Bone marrow (tissue), 2 donors: ENCODE results near the gene CRTC1.

ENCODE experiments used
- DNase-seq, 2 donors: peaks; one replicate each; lab custom pipeline; 2025; lab: John Stamatoyannopoulos, UW

The CRTC1 gene

DNA sequence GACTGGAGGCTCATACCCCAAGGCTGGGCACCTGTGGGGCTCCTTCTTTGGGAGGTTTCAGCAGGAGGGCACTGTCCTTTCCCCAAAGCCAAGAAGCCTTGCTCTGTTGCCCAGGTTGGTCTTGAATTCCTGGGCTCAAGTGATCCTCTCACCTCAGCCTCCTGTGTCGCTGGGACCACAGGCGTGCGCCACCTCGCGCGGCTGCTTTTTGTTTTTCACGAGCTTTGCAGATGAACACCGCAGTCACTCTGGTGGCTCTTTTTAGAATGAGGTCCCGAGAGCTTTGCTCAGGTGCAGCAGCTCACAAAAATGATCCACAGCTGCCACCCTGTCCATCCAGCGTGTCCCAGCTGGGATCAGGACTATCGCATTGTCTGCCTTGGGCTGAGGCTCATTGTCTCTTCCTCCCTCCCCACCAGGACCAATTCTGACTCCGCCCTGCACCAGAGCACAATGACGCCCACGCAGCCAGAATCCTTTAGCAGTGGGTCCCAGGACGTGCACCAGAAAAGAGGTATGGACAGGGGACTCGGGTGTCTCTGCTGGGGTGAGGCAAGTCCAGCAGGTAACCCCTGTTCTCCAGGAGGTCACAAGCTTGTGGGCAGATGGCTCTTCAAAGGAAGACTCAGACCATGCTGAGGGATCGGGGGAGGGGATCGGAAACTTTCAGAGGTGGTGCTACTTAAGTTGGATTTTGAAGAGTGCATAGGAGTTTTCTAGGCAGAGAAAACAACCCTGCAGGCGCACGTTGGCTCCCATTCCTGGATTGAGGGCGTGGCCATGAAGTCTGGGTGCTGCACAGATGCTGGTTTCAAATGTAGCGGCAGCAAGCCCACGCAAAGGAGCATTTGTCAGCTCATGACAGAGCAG lies 66.1 kb downstream of the CRTC1 start:
- no peak for DNase-seq

DNA sequence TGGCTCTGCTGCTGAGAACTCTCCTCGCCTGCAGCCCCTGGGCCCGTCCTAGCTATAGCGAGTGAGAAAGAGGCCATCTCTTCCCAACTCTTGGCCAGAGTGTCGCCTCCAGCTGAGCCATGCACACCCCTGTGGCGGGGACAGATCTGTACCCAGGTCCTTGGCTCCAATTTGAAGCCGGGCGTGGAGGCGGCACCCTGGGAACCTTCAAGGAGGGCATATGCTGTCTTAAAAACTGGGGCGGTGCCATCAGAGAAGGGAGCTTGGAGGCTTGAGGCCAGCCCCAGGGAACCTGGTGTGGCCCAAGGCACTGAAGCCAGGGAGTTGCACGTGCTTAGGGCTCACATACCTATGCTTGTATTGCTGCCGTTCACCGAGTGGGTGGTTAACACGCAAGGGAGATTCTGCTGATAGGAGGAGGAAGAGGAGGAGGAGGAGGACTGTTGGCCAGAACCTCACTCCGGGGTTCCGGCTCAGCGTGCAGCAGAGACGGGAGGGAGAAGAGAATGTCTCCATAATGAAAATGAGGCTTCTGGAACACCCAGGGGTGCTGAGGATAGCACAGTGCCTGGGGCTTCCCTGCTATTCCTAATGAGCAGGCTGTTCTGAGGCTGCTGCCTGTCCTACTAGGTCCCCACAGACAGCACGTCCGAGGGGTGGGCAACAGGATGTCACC lies 67.0 kb downstream of the CRTC1 start:
- no peak for DNase-seq

DNA sequence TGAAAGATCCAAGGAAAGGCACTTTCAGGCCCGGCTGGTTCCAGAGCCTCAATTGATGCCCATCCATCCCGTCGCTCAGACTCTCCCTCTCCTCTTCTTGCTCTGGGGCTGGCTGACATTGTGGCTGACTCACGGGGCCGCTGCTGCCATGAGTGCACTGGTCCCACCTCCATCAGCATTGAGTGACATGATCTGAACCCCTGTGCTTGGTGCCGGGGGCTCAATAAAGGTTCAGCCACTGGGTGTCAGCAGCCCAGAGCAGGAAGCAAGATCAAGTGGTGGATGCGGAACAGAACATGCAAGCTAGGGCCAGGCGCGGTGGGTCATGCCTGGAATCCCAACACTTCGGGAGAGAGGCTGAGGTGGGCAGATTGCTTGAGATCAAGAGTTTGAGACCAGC lies 68.1 kb downstream of the CRTC1 start:
- DNase-seq, result no peak

DNA sequence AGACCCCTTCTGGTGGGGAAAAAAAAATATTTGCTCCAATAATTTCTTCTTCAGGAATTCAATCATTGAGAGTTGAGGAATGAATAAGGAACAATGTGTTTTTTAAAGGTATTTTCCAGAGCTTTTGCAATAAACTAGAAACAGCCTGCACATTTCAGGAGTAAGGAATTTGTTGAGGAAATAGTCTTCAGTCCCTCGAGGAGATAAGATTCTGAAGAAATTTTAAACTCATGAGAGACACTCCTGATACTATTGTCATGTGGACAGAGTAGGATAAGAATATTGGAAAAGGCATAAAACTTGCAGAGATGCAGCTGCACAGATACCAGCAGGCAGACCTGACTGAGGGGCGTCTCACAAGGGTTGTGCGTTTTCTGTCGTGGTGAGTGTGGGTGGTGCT lies 71.0 kb downstream of the CRTC1 start:
- no peak for DNase-seq

DNA sequence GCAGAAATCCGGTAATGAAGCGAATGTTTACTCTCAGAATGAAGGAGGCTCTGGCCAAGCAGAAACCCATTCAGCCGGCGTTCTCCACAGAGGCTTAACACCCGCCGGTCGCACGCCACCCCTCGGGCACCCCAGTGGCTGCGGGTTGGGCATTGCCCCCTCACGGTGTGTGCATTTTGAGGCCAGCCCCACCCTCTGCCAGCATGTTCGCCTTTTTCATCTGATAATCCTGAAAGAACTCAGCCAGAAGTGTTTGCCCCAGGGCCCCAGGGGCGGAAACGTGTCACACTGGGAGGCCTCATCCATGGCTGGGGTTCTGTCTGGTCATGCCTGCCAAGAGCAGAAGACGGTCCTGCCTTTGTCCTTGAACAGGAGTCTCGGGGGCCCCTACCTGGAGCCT lies 73.4 kb downstream of the CRTC1 start:
- DNase-seq, result no peak

DNA sequence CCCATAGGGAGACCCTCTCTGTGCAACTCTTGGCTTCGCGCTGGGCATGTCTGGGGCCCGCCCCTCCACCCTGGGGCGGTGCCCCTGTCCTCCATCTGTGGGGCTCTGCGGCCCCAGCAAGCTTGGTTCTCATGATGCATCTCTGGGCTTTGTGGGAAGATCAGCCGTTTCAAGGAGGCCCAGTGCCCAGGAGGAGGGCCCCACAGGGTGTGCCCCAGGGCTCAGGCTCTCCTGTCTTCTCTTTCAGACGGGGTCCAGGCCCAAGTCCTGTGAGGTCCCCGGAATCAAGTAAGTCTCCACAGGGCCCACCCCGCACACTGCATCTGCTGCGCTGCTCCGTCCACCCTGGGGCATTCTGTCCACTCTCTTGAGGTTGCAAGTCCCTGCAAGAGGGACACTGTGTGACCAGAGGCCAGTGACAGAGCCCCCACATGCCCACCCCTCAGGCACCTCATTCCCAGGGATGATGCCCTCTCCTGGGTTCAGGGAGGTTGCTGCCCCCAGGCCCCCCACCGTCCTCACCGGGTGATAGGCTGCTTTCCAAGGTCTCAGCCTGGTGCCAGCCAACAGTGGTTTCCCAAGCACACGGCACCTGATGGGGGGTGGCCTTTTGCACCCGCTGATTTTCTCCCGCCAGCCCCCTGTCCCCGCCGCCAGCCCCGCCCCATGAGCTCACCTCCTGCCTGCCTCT lies 76.0 kb downstream of the CRTC1 start:
- no peak for DNase-seq

DNA sequence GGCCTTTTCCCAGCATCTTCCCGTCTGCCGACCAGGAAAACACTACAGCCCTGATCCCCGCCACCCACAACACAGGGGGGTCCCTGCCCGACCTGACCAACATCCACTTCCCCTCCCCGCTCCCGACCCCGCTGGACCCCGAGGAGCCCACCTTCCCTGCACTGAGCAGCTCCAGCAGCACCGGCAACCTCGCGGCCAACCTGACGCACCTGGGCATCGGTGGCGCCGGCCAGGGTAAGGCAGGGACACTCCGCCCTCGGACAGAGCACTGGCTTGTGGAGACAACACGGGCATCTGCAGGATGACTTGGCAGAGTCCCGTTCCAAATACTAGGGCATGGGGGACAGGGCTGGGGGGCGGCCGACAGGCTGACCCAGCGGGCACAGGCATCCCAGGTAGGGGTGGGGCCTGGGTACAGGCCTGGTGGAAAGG lies 76.5 kb downstream of the CRTC1 start:
- DNase-seq, result no peak

DNA sequence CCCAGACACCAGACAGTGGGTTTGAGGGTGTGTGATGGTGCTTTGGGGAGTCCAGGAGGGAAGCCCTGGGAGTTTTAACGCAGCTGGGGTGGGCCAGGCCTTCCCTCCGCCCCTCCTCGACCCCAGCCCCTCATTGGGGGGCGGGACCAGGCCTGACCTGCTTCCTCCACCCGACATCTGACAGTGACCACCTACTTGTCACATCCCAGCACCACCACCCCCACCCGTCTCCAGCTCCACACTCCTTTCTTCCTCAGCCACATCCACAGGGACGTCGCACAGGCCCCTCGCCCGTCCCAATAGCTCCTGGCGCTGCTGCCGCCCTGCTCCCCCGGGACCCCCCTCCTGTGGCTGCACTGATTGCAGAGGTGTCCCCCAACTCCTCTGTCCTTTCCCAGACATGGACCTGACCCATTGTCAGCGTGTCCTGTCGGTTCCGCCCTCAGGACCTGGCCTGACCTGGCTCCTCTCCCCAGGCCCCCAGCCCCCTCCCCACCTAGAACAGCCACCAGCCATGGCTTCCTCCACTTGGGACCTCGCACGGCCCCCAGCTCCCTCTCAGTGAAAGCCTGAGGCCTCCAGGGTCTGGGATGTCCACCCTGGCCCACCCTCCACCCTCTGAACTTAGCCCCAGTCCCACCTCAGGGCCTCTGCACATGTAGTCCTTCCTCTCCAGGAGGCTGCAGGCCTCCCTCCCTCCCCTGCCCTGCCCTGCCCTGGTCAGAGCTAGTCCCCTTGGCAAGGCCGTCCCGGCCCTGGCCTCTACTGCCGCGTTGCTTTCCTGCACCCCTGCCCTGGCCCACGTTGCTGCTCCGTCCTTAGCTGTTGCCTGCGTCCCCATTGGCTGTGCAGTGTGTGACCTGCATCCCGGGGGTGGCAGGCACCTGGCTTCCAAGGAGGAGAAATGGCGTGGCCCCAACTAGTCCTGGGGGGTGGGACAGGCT lies 77.2 kb downstream of the CRTC1 start:
- DNase-seq, result no peak

DNA sequence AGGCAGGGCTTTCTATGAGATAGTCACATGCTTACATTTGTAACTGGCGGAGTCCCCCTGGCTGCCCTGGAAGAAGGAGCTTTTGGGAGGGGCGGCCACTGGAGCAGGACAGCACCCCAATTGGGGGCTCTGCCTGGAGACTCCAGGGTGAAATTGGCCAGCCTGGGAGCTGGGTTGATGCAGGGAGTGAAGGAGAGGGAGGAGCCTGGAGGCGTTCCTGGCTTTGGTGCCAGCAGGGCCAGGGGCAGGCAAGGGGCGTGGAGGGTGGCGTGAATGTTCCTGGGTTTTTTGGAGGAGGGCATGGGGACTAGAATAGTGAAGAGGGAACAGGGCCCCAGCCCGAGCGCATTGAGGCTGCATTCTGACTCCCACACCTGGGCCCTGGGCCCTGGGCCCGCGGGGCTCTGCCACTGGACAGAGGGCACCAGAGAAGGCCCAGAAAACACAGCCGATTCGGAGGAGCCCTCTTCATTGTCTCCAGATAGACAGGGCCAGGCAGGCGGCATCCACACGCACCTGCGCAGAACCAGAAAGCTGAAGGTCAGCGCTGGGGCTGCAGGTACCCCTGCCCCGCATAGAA lies 78.1 kb downstream of the CRTC1 start:
- DNase-seq, result no peak

DNA sequence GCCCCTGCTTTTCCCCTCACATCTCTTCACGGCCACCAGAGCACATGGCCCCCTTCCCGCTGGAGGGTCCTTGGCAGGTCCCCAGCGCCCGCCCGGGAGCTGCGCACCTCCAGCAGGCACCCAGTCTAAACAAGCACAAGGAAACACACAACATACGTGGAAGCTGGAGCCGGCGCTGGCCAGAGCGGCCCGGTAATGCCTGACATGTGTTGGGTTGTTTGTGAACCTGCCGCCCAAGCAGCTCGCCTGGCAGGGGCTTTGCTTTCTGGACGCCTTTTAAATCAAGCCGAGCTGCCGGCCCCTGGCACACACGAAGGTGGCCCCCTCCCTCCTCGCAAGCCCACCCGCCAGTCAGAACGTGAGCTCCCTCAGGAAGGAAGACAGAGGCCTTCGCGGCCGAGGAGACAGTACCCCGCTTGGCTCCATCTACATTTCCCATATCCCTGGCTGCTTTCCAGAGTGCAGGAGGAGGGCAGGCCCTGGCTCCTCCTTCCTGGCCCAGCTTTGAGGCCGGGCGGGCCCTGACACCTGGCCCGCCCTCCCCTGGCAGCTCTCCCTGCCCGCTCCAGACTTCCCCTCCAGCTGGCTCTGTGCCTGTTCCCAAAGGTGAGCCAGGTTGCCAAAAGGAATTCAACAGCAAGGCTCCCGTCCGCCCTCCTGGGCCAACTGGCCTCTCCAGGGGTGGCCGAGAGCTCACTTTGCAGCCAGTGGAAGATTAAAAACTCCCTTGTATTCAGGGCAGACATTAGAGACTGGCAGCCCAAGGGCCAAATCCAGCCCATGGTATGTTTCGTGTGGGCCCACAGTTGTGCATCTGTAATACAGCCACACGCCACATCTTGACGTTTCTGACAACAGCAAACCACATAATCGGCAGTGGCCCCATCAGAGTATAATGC lies 78.9 kb downstream of the CRTC1 start:
- no peak for DNase-seq

DNA sequence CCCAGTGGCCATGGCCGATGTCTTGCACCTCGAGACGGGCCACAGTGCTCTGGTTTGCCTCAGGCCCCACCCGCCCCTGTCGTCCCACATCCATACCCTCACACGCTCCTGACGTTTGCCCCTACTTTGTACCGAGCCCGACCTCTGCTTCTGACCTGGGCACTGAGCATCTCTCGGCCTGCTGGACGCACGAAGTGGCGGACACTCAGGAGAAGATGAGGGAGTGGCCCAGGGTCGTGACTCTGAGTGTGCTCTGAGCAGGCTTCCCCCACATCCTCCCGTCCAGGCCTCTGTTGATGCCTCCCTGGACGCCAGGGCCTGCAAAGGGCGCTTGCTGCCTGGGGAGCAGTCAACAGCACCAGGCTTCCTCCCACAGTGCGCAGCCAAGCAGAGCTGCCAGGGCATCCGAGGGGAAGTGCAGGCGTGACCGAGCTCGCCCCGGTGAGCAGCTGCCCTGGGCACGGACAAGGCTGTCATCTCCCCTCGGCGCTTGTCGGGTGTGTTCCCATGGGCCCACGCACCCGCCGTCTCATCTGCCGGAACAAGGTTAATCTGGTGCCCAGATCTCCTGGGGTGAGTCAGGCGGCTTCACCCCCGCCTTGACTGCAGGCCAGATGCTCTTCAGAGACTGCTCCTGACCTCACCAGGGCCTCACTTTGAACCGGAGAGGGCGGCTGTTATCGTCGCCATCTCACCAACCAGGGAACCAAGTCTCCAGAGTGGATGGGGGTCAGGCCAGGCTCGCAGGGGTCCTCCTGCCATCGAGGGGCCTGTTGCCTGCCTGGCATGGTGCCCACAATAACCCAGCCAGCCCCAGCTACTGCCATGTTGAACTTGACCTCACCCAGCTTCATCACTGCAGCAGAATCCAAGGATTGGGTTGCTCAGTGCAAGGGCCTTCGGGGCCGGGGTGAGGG lies 80.5 kb downstream of the CRTC1 start:
- no peak for DNase-seq

DNA sequence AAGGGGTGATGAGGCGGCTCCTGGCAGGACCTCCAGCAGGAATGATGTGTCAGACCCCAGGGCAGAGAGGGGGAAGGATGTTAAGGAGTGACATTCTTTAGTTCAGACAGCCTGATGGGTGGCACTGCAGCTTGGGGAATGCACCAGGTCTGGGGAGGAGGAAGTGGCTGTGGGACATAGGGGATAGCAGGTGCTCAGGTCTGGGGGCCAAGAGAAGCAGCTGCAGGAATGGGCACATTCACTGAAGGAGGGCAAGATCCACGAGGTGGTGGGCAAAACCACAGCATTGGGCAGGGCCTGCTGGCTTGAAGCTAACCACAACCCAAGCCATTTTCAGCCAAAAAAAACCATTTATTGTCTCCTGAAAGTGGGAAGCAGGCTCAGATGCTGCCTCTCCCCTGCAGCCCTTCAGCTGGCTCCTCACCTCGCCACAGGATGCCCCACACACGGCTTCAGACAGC lies 81.1 kb downstream of the CRTC1 start:
- DNase-seq, result no peak

DNA sequence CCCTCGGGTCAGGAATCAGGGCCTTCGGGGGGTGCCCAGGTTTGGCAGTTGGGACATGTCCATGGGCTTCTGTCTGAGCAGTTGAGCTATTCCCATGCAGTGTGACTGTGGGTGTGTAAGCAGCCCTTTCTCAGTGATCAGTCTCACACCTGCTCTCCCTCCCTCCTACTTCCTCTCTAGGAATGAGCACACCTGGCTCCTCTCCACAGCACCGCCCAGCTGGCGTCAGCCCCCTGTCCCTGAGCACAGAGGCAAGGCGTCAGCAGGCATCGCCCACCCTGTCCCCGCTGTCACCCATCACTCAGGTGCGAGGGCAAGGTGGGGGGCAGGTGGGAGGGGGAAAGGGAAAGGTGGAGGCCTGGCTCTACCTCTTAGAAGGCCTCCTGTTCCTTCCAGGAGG lies 81.7 kb downstream of the CRTC1 start:
- DNase-seq, result no peak

DNA sequence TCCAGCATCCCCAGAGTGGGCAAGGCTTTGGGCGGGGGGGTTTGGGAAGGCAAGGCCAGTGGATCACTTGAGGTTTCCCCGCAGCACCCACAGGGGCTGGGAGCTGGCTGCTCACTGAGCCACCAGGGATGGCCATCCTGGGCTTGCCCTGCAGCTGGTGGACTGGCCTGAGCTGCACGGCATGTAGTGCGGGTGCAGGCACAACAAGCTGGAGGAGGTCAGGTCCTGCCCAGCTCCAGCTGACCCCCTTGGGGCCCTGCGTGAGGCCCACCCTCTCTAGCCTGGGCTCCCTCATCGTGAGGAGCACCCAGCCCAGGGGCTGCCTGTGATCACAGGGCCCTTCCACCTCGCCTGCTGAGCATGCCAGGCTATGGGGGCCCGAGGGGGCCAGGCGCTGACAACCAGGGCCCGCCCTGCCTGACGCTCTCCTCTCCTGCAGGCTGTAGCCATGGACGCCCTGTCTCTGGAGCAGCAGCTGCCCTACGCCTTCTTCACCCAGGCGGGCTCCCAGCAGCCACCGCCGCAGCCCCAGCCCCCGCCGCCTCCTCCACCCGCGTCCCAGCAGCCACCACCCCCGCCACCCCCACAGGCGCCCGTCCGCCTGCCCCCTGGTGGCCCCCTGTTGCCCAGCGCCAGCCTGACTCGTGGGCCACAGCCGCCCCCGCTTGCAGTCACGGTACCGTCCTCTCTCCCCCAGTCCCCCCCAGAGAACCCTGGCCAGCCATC lies 84.7 kb downstream of the CRTC1 start:
- no peak for DNase-seq

DNA sequence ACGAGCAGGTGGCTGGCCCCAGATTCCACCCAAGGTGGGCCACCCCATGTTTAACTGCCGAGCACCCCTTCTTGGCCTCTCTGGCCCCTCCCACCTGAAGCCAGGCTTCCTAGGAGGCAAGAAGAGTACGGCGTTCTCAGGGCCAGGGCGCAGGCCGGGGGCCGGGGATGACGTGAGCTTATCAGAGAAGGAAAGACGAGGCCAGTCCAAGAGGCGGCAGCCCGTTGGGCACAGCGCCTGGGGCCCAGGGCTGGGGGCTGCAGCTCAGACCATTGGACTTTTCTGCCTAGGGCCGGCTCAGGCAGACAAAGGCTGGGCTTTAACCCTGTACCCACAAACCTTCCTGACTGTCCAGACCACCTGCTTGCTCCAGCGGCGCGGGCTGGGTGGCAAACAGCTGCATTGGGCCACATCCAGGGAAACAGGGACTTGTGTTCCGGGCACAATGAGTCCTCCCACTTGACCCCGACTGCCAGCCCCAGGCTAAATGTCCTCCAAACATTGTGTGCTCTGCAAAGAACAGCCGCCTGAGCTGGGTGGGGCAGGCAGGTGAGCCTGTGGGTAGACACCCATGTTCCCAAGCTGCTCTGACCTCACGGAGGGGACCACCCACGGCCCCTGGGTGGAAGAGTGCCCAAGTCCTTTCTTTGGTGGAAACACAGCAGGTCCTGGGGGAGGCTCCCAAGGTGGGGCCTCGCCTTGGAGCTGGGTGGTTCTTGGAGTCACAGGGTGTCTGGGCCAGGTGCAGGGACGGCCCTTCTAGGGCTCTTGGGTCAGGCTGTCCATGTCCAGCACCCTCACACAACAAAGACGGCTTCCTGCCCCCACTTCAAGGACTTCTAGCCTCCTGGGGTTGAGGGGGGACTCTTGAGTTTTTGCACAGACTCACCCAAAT lies 85.8 kb downstream of the CRTC1 start:
- no peak for DNase-seq

DNA sequence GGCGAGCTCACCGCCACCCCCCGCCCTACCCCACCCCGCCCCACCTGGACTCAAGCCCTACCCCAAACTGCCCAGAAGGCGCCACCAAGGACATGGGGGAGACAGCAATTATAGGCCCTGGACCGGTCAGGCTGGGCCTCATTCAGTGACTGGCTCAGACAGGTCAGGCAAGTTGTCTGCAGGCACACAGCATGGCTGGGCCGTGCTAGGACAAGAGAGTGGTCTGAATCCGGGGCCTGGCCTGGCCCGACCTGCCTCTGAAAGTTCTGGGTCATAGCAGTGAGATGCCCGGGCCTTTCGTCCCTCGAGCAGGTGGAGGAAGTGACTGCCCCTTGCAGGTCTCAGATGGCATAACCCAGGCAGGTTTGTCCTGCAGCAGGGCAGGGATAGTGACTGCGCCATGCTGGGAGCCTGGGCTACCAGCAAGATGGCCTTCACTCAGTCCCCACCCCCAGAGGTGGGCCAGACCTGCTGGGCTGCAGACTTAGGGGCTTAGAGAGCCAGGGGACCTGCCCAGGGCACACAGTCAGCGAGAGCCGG lies 86.6 kb downstream of the CRTC1 start:
- no peak for DNase-seq

DNA sequence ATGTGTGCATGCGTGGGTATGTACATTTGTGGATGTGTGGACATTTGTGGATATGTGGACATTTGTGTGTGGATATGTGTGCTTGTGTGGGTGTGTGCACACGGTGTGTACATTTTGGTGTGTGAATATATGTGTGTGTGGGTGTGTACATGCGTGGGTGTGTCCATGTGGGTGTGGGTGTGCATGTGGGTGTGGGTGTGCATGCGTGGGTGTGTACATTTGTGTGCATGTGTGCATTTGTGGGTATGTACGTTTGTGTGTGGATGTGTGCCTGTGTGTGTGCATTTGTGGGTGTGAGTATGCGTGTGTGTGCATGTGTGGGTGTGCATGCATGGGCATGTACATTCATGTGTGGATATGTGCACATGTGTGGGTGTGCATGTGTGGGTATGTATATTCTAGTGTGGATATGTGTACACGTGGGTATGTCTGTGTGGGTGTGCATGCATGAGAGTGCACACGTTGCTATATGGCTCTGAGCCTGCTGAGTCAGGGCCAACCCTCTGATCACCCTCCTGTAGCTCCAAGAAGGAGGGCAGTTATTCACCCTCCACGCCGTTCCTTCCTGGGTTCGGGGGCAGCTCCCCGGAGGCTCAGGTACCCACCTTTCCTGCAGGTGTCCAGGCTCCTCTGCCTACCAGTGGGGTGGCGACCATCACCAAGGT lies 87.3 kb downstream of the CRTC1 start:
- no peak for DNase-seq
